GM12878 (cell line): ENCODE data around the gene OXCT2. TPM values are rescaled to one million over a fixed set of nuclear protein-coding genes. Genes with fewer than 3 reads are reported as not detected.

Source experiments
- ATAC-seq: fragments of 200-7000 bp; cut with Tn5 transposase; 3 replicates; pipeline ENCODE4 v1.9.1; 2020; ENCODE audit warnings: mild to moderate bottlenecking, moderate library complexity
- BruUV-seq: library from RNA; stranded (reverse); fragments of 400-500 nt; replicated peaks from 2 replicates; lab custom pipeline; 2021; lab: Mats Ljungman, UMichigan
- CTCF ChIA-PET: fragments of 300-600 bp; sonication (Branson Sonifier 250); formaldehyde crosslinking; extraction: SDS; loops from one replicate; lab custom pipeline; 2021; ENCODE audit warnings: inconsistent platforms; lab: Yijun Ruan, JAX
- POLR2A ChIA-PET: fragments of 350-600 bp; formaldehyde crosslinking; extraction: SDS; loops from one replicate; lab custom pipeline; 2021; ENCODE audit warnings: inconsistent platforms; lab: Charles Lee
- RAD21 ChIA-PET: fragments of 300-600 bp; sonication (Branson Sonifier 250); formaldehyde crosslinking; loops from one replicate; lab custom pipeline; 2023; ENCODE audit warnings: antibody characterized with exemption; ENCODE audit not compliant: unreplicated experiment; lab: Charles Lee
- SMC1A ChIA-PET: fragments of 300-600 bp; sonication (Branson Sonifier 250); formaldehyde crosslinking; loops from one replicate; lab custom pipeline; 2023; ENCODE audit not compliant: unreplicated experiment, uncharacterized antibody; lab: Charles Lee
- DNase-seq: peaks from one replicate; pipeline ENCODE4 v3.0.0-alpha.2; 2011; ENCODE audit warnings: low read depth, low spot score
- FAIRE-seq: peaks from 3 replicates; lab custom pipeline; 2011; peaks lifted over from hg19 to GRCh38; lab: Jason Lieb, UNC
- H2AFZ ChIP-seq: 2 replicates; pipeline ENCODE4 v1.6.0; 2011; ENCODE audit warnings: low read depth, low read length, control low read depth; ENCODE audit not compliant: control insufficient read depth
- H3K27ac ChIP-seq: 2 replicates; pipeline ENCODE4 v1.5.1; 2011; ENCODE audit warnings: control low read depth; ENCODE audit not compliant: control insufficient read depth, insufficient read depth
- H3K27me3 ChIP-seq, 2 experiments: replicated peaks in 1 of 2; 2 replicates each; pipeline versions ENCODE4 v1.6.0 to v1.6.1; 2011; ENCODE audit warnings: low read length in 1 of 2; ENCODE audit not compliant: control insufficient read depth in 2 of 2, insufficient read depth in 2 of 2
- H3K36me3 ChIP-seq, 2 experiments: 2 replicates each; pipeline ENCODE4 v1.5.1; 2011; ENCODE audit warnings: low read length in 1 of 2; ENCODE audit not compliant: control insufficient read depth in 2 of 2, insufficient read depth in 2 of 2
- H3K4me1 ChIP-seq: 2 replicates; pipeline ENCODE4 v1.6.1; 2011; ENCODE audit warnings: mild to moderate bottlenecking, low read length, moderate library complexity, mixed read lengths; ENCODE audit not compliant: control insufficient read depth, insufficient read depth
- H3K4me2 ChIP-seq: 2 replicates; pipeline ENCODE4 v1.6.0; 2011; ENCODE audit warnings: control low read depth; ENCODE audit not compliant: control insufficient read depth, insufficient read depth
- H3K4me3 ChIP-seq: fragments of 200-600 bp; sonication (generic); 2 replicates; pipeline ENCODE4 v1.5.1; 2016
- H3K79me2 ChIP-seq: 2 replicates; pipeline ENCODE4 v1.6.0; 2011; ENCODE audit warnings: low read length; ENCODE audit not compliant: control insufficient read depth, insufficient read depth
- H3K9ac ChIP-seq: 2 replicates; pipeline ENCODE4 v1.8.0; 2011; ENCODE audit warnings: low read length, control low read depth, mixed read lengths; ENCODE audit not compliant: control insufficient read depth, insufficient read depth
- H3K9me3 ChIP-seq: replicated peaks from 3 replicates; pipeline ENCODE4 v1.5.1; 2011; ENCODE audit warnings: mild to moderate bottlenecking, low read length; ENCODE audit not compliant: control insufficient read depth, insufficient read depth
- H4K20me1 ChIP-seq: 2 replicates; pipeline ENCODE4 v1.6.0; 2011; ENCODE audit not compliant: control insufficient read depth, insufficient read depth
- BHLHE40 ChIP-seq, 2 experiments: fragments of 450-650 bp in 1 of 2; IDR thresholded peaks; 2 replicates each; pipeline ENCODE4 v1.6.1; 2011 to 2017; ENCODE audit warnings: low read depth in 2 of 2, borderline replicate concordance in 1 of 2, improper control_type of control experiment in 1 of 2, low read length in 1 of 2, mild to moderate bottlenecking in 1 of 2
- MEF2A ChIP-seq: IDR thresholded peaks from 2 replicates; pipeline ENCODE4 v1.6.1; 2011; ENCODE audit warnings: low read depth, mild to moderate bottlenecking, low read length, moderate library complexity; ENCODE audit not compliant: insufficient read depth
- SMARCA5 ChIP-seq: fragments of 450-650 bp; IDR thresholded peaks from 2 replicates; pipeline ENCODE4 v1.6.1; 2017; ENCODE audit warnings: mild to moderate bottlenecking
- SP1 ChIP-seq: IDR thresholded peaks from one replicate; pipeline ENCODE4 v1.6.1; 2011; ENCODE audit warnings: low read depth, low read length
- SPI1 ChIP-seq: IDR thresholded peaks from 2 replicates; pipeline ENCODE4 v1.6.1; 2011; ENCODE audit warnings: low read depth, mild to moderate bottlenecking, low read length, moderate library complexity, borderline replicate concordance; ENCODE audit not compliant: insufficient read depth
- STAT3 ChIP-seq: IDR thresholded peaks from 2 replicates; pipeline ENCODE4 v1.6.1; 2011; ENCODE audit warnings: low read depth, low read length, improper control_type of control experiment
- ZNF207 ChIP-seq: fragments of 450-650 bp; IDR thresholded peaks from 2 replicates; pipeline ENCODE4 v1.6.1; 2014; ENCODE audit warnings: antibody characterized with exemption, mild to moderate bottlenecking, borderline replicate concordance
- WGBS: methylation state at CpG from one replicate; pipeline ENCODE4 v1.1.6; 2016; ENCODE audit warnings: low lambda C conversion rate; ENCODE audit not compliant: insufficient replicate concordance, insufficient coverage; ENCODE audit errors: missing lambda C conversion rate; 5-methylcytosine and 5-hydroxymethylcytosine counted together
- in situ Hi-C: fragments of 300-500 bp; cut with MboI; formaldehyde crosslinking; loops from 9 replicates; pipeline ENCODE4 v1.14.3; 2018; ENCODE audit warnings: mixed read lengths
- intact Hi-C: fragments of 100-400 bp; cut with micrococcal nuclease; formaldehyde crosslinking; loops from one replicate; pipeline ENCODE4 v1.14.2; 2022; ENCODE audit not compliant: unreplicated experiment
- polyA plus RNA-seq, 11 experiments: library from polyadenylated mRNA; depleted of rRNA in 4 of 11; unstranded in 6 of 11; stranded (reverse) in 5 of 11; fragments of >200 nt; fragmentation: Nextera tagmentation in 4 of 11; fragmentation: Illumina TruSeq in 1 of 11; extraction: Ambion mirVana in 4 of 11; extraction: Trizol in 1 of 11; gene quantifications; 1 replicate in 1 of 11; 2 replicates in 10 of 11; pipeline versions ENCODE4 v1.2.1 to v1.2.3, GENCODE V29; 2011 to 2016; ENCODE audit warnings: inconsistent platforms in 2 of 11, missing spikeins in 2 of 11, low read depth in 1 of 11
- total RNA-seq, 4 experiments: library from RNA; depleted of rRNA in 3 of 4; stranded (reverse); fragments of >200 nt in 3 of 4; fragmentation: Illumina TruSeq in 1 of 4; extraction: Trizol in 1 of 4; gene quantifications; 2 replicates each; pipeline versions ENCODE4 v1.2.1 to v1.2.3, GENCODE V29; 2013 to 2021
- TF ChIP-seq, protein P1 (sequence below): IDR thresholded peaks from 2 replicates; pipeline ENCODE4 v1.6.1; 2012; ENCODE audit warnings: low read depth, low read length, improper control_type of control experiment
- TF ChIP-seq, protein P2 (sequence below): fragments of 450-650 bp; IDR thresholded peaks from 2 replicates; pipeline ENCODE4 v1.6.1; 2018; ENCODE audit warnings: mild to moderate bottlenecking, low read depth, moderate library complexity; ENCODE audit not compliant: partially characterized antibody
- TF ChIP-seq, protein P3 (sequence below): IDR thresholded peaks from 2 replicates; pipeline ENCODE4 v1.6.1; 2012; ENCODE audit warnings: improper control_type of control experiment, low read depth, low read length; ENCODE audit not compliant: insufficient replicate concordance

The OXCT2 gene
- total and polyA plus RNA-seq, 10 of the 15 experiments (the other 5 are each of a cell fraction or from before 2014, with no cell fraction given): 0.06 to 1.9 (median 0.59) TPM

DNA sequence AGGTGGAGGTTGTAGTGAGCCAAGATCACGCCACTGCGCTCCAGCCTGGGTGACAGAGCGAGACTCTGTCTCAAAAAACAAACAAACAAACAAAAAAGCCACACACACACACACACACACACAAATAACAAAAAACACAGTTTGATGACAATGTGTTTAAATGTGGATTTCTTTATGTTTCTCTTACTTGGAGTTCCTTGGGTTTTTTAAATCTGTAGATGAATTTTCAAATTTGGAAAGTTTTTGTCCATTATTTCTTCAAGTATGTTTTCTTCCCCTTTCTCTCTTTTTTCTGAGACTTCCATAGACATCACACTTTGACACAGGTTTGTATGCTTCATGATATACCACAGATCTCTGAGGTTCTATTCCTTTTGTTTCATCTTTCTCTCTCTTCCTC lies 44.5 kb downstream of the OXCT2 start (continued):
- no peak for TF ChIP-seq BHLHE40 (IDR thresholded peaks at IDR 0.05; ENCODE audit: borderline replicate concordance in 1 of 2, low read depth in 2 of 2, low read length in 1 of 2)
- TF ChIP-seq MEF2A: no peak
- no peak for TF ChIP-seq STAT3
- no peak for TF ChIP-seq SP1
- TF ChIP-seq, protein P1, sequence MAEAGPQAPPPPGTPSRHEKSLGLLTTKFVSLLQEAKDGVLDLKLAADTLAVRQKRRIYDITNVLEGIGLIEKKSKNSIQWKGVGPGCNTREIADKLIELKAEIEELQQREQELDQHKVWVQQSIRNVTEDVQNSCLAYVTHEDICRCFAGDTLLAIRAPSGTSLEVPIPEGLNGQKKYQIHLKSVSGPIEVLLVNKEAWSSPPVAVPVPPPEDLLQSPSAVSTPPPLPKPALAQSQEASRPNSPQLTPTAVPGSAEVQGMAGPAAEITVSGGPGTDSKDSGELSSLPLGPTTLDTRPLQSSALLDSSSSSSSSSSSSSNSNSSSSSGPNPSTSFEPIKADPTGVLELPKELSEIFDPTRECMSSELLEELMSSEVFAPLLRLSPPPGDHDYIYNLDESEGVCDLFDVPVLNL: no peak

DNA sequence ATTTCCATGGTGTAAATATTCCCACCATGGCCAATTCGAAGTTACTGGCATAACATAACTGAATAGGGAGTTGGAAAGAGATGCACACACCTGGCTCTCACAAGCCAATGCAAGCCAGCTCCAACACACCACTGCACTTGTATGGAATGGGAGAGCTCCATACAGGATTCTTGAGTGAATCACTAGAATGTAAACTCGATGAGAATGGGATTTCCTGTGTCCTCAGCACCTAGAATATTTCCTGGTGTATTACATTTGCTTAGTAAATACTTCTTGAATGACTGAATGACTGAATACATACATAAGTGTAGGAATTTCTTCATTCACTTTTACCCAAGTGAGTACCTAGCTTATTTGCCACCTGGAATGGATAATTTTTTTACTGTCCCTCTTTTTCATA lies 48.7 kb downstream of the OXCT2 start:
- FAIRE-seq (no peak), ATAC-seq (no peak), DNase-seq (no peak)
- intact Hi-C loops: loop anchor here (5.0 to 10.0 kb wide), 2 partner anchors 70 to 258 kb away; no protein-coding TSS in a partner anchor
- Histone ChIP-seq H3K4me3 (no peak overlapping the region), H3K27me3 (no peaks in the 10 kb centered on the region), H2AFZ (no peak overlapping the region), H3K79me2 (no peaks in the 10 kb centered on the region), H3K4me1 (peaks cover 6% of the 10 kb centered on the region), H3K9ac (no peak overlapping the region), H3K27ac (no peak overlapping the region), H4K20me1 (no peaks in the 10 kb centered on the region), H3K36me3 (no peaks in the 10 kb centered on the region), H3K9me3 (no peaks in the 10 kb centered on the region), H3K4me2 (no peak overlapping the region)
- SMC1A ChIA-PET: interaction anchor here (1.2 to 1.3 kb wide), 2 partner anchors 12 to 78 kb away, joined by 3 read pairs; no protein-coding TSS in a partner anchor
- CTCF ChIA-PET: interaction anchor here (1.0 to 4.7 kb wide), 4 partner anchors 49 to 116 kb away, joined by 3 to 35 read pairs (median 7); no protein-coding TSS in a partner anchor
- 0% methylated on average over 2 of the region's 2 CpGs for WGBS
- BruUV-seq: no TSS peak
- RAD21 ChIA-PET: interaction anchor here (0.7 to 1.1 kb wide), 3 partner anchors 16 to 116 kb away, joined by 3 to 5 read pairs (median 3); partner anchors contain the start of gene PPIE
- in situ Hi-C loops: loop anchor here (5.0 kb wide), 1 partner anchor 115 kb away; no protein-coding TSS in a partner anchor
- POLR2A ChIA-PET: interaction anchor here (0.6 kb wide), 1 partner anchor 352 kb away, joined by 3 read pairs; no protein-coding TSS in a partner anchor
- no peak for TF ChIP-seq SPI1
- TF ChIP-seq, protein P2, sequence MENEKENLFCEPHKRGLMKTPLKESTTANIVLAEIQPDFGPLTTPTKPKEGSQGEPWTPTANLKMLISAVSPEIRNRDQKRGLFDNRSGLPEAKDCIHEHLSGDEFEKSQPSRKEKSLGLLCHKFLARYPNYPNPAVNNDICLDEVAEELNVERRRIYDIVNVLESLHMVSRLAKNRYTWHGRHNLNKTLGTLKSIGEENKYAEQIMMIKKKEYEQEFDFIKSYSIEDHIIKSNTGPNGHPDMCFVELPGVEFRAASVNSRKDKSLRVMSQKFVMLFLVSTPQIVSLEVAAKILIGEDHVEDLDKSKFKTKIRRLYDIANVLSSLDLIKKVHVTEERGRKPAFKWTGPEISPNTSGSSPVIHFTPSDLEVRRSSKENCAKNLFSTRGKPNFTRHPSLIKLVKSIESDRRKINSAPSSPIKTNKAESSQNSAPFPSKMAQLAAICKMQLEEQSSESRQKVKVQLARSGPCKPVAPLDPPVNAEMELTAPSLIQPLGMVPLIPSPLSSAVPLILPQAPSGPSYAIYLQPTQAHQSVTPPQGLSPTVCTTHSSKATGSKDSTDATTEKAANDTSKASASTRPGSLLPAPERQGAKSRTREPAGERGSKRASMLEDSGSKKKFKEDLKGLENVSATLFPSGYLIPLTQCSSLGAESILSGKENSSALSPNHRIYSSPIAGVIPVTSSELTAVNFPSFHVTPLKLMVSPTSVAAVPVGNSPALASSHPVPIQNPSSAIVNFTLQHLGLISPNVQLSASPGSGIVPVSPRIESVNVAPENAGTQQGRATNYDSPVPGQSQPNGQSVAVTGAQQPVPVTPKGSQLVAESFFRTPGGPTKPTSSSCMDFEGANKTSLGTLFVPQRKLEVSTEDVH: no peak
- TF ChIP-seq, protein P3, sequence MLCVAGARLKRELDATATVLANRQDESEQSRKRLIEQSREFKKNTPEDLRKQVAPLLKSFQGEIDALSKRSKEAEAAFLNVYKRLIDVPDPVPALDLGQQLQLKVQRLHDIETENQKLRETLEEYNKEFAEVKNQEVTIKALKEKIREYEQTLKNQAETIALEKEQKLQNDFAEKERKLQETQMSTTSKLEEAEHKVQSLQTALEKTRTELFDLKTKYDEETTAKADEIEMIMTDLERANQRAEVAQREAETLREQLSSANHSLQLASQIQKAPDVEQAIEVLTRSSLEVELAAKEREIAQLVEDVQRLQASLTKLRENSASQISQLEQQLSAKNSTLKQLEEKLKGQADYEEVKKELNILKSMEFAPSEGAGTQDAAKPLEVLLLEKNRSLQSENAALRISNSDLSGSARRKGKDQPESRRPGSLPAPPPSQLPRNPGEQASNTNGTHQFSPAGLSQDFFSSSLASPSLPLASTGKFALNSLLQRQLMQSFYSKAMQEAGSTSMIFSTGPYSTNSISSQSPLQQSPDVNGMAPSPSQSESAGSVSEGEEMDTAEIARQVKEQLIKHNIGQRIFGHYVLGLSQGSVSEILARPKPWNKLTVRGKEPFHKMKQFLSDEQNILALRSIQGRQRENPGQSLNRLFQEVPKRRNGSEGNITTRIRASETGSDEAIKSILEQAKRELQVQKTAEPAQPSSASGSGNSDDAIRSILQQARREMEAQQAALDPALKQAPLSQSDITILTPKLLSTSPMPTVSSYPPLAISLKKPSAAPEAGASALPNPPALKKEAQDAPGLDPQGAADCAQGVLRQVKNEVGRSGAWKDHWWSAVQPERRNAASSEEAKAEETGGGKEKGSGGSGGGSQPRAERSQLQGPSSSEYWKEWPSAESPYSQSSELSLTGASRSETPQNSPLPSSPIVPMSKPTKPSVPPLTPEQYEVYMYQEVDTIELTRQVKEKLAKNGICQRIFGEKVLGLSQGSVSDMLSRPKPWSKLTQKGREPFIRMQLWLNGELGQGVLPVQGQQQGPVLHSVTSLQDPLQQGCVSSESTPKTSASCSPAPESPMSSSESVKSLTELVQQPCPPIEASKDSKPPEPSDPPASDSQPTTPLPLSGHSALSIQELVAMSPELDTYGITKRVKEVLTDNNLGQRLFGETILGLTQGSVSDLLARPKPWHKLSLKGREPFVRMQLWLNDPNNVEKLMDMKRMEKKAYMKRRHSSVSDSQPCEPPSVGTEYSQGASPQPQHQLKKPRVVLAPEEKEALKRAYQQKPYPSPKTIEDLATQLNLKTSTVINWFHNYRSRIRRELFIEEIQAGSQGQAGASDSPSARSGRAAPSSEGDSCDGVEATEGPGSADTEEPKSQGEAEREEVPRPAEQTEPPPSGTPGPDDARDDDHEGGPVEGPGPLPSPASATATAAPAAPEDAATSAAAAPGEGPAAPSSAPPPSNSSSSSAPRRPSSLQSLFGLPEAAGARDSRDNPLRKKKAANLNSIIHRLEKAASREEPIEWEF: no peak
- TF ChIP-seq SMARCA5: no peak
- no peak for TF ChIP-seq ZNF207
